HG03060 (cell line): Measurements from ENCODE around the gene NRF1.
"Not testable (repeated sequence)": the region's sequence is repeated elsewhere in the genome, so short reads cannot be mapped to it uniquely, and the experiment has no call there.

Experiments
- ATAC-seq: cut with Tn5 transposase; IDR thresholded peaks from one replicate; pipeline ENCODE4 v1.9.1; 2021; ENCODE audit warnings: low read depth, moderate number of reproducible peaks; ENCODE audit not compliant: unreplicated experiment

The NRF1 gene

DNA sequence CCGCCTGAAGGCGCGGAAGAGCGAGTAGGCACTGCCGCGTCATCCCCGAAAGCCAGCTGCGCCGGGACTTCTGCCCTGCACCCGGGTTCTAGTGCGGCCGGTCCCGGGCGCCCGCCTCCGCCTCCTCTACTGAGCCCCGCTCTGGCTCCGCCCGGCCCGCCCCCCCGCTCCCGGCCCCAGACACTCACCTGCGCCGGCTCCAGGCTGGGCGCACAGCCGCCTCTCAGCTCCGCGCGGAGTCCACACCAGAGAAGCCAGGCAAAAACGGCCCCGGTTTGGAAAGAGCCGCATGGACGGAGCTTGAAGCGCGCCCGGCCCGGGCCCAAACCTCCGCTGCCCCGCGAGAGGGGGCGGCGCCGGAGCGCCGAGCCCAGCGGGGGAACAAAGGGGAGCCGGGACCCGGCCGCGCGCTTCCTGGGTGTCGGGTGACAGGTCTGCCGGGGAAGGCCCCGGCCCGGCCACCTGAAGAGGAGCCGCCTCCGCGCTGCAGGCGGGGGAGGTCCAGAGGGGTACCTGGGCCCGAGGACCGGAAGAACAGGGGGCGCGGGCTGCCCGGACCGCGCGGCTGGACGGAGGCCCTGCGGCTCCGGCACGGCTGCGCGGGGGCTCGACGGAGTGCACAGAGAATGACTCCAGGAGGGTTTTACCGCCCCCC is 168.2 kb downstream of the NRF1 start:
- ATAC-seq = no peak

DNA sequence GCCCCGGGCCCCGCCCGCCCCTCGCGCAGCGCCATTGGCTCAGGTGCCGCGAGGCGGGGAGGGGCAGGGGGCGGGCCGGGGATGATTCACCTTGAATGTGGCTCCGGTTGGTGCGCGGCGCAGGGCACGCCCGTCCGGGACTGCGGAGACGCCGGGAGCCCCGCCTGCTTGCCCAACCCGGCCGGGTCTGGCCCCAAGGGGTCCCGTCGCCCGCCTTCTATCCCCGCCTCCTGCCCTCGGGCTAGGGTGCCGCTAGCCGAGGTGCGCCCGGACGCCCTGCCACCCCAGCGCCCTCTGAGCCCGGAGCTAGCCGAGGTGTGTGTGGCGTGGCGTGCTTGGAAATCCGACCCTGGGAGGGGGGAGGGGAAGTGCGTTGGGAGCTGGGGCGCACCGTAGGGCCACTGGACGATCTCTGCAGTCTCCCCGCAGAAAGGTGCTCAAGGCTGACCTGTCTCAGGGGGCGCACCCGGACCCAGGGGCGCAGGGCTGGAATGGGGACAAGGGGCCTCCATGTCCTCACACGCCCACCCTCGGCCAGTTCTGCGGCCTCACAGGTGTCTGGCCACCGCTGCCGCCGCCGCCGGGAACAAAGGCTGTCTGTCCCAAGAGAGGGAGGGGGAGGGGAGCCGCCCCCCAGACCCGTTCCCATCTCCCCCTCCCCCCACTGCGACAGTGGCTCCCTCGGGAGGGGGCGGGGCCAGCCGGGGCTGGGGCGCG is 168.9 kb downstream of the NRF1 start:
- no peak for ATAC-seq

DNA sequence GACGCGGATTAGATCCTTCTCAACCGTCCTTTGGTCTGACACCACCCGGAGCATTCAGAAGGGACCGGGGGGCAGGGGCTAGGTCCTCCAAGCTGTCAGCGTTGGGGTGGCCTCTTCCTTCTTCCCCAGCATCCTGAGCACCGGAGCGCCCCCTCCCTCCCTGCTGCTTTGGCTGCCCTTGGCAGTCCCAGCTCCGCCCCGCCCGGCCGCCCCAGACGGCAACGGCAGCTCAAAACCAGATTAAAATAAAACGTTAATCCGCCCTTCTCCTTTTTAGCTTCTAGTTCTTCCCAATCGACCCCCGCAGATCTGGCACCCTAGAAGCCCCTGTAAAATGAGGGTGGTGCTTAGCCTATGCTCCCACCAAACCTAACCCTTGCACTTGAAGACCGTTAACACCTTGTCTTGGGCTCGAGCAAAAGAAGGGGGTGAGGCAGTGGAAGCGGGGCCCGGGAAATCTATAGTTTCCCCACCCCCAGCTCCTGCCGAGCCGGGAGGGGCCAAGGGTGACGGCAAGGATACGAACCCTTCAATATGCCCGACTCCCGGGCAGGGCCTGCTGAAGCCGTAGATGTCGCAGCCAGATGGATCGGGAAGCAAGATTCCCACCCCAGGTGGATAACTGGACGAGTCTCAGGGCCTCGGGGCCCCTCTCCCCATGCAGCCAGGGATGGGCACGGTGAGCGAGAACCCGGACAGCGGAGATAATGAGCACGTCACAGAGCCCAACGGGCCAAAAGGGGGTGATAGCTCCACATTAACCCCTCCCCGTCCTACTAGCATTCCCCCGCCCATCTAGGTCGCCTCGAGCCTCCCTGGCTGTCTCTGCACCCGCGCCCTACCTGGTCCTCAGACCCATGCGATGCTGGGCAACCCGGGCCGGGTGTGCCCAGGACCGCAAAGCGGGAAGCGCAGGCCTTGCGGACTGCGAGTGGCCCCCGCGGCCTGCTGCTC is 169.7 kb downstream of the NRF1 start:
- ATAC-seq = no peak

DNA sequence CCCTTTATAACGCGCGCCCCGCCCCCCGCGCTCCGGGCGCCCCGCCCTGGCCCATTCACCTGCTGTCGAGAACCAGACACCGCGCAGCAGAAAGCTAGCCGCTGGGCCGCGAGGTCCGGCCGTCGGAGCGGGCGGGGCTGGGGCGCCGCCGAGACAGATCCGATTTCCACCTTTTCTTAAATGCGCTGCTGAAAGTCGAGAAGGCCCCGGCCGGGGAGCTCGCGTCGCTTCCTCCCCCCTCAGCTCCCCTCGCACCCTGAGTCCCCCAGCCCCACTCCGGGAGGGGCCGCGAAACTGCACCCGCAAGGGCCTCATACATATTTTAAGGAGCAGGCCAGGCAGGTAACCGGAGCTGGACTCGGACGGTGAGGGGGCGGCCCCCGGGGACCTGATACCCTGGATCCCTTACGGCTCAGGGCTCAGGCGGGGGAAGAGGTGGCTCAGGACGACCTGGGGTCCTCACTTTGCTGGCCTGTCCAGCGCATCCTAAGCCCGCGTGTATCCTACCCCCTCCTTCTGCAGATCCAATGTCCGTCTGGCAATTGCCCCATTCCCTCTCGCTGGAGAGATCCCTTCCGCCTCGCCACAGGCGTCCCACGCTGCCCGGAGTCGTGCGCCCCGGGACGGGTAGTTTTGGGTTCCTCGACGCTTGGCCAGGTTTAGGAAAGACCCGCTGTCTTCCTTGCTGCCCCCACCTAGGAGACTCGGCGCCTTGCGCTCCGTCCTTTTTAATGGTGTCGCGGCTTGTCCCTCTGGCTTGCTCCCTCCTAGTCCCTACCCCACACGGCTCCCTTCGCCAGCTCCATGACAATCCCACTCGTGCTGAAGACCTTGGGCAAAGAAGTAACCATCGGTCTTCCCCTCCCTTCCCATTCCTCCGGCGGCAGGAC is 170.7 kb downstream of the NRF1 start:
- no peak for ATAC-seq

DNA sequence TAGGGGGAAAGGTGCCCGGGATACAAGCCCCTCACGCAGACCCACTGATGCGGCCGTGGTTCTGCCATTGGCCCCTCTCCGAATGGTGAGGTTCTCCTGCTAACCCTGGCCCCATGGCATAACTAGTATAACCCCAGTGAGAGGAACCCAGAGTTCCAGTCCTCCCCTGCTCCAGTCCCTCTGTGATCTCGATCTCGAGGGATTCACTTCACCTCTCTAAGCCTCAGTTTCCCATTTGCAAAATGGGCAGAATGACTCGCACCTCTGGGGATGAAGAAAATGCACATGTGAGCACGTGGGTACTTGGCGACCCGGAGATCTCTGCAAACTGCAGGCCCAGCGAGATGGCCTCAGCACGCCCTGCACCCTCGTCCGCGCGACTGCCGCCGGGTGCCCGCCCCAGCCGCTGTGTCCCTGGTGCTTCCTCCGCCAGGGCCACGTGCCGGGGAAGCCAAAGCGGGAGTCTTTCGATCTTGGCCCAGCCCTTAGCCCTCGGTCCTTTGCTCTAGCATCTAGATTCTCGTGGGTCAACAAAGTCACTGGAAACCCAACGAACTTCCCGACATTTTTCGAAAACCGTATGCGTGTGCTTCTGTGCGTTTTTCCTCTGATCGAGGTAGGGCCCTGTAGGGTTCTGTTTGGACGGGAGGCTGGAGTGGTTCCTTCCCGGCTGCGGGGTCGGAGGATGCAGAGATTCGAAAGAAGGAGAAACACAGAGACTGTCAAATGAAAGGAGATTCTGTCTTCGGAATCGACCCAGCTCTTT is 171.5 kb downstream of the NRF1 start:
- ATAC-seq = no peak

DNA sequence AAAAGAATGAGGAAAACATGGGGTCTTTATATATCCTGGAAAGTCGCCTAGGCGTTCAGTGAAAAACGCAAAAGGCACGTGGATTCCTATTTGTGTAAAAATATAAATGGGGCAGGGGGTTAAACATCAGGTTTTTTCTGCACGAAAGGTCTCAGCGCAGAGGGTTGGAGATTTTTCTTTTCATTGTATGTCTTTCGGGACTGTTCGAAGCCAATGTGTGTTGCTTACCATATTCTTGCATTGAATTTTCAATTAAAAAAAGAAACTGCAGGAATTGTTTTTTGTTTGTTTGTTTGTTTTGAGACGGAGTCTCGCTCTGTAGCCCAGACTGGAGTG is 172.0 kb downstream of the NRF1 start:
- ATAC-seq = no peak

DNA sequence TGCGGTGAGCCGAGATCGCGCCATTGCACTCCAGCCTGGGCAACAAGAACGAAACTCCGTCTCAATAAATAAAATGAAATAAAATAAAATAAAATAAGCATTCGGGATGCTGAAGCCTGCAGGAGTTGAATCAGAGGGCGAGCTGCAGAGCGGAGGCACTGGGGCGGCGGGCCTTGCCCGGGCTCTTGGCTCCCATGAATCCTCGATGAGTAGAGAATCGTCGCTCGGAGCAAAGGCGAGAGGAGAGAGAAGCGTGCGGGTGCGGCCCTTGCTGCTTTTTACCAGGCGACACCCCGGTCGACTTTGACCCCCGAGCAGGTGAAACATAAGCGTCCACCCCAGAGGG is 172.9 kb downstream of the NRF1 start:
- ATAC-seq = no peak

DNA sequence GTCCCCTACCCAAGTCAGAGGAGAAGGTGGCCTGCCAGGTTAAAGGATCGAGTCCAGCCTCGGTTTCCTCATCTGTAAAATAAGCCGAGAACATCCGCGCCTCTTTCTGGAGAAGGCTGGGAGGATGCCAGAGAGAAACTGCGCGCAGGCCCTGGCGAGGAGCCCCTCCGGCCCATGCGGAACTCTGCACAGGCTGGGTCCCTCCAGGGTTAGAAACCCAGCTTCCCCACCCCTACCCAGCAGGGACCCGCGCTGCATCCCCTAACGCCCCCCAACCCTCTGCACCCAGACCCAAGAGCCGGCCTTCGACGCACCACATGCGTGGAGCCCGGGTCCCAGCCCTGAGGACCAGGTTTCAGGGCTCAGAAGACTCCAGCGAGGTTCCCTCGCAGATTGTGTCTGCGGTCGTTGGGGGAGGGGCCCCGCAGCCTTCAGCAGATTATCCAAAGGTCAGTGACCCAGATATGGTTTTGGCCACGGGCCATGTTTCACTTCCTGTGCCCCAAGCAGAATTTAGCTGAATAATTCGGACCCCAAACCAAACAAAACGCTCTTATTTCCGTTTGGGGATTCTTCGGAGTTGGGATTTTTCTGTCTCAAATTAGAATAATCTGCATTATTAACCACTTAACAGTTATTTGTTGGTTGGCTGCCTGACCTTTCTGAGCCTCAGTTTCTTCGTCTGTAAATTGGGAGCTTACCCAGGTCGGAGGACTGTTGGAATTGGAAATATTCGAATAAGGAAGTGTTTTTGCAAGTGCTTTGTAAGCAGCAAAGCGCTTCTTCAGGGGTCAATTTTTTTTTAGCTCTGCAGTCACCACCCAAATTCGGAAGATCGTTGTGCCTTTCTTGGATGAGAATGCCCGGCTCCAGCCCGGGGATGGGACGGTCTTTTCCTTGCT is 173.5 kb downstream of the NRF1 start:
- ATAC-seq = no peak

DNA sequence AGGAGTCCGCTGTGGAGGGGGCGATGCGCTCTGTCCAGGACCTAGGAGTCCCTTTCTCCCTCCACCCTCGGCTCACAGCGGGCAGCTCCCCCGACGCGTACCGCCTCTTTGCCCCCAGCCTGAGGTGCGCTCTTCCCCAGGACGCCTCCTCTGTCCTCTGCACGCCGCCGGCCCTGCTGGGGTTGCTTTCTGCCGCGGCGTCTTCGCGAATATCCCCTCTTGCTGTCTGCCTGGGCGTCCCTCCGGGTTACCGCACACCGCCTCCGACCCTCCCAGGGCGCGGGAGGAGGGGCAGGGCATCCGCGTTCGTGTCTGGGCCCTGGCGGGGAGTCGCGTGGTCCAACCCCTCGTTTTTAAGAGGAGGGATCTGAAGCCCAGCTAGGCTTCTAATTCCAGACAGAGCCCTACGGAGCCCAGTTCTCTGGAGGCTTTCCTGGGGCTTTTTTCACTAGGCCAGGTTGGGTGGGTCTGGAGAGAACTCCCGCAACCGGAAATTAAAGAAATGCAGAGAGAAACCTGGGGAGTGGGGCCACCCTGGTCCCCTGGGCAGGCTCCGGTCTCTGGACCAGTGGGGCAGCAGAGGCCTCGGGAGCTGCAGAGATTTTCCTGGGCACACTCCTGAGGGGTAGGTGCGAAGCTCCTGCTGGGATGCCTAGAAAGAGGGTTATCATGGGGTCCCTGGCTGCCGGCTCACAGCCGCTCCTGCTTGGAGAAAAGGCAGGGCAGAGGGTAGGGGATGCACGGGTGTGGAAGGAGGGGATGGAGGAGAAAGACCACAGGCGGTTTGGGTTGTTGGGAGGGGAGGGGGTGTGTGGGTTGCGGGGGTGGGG is 174.4 kb downstream of the NRF1 start:
- ATAC-seq = no peak

DNA sequence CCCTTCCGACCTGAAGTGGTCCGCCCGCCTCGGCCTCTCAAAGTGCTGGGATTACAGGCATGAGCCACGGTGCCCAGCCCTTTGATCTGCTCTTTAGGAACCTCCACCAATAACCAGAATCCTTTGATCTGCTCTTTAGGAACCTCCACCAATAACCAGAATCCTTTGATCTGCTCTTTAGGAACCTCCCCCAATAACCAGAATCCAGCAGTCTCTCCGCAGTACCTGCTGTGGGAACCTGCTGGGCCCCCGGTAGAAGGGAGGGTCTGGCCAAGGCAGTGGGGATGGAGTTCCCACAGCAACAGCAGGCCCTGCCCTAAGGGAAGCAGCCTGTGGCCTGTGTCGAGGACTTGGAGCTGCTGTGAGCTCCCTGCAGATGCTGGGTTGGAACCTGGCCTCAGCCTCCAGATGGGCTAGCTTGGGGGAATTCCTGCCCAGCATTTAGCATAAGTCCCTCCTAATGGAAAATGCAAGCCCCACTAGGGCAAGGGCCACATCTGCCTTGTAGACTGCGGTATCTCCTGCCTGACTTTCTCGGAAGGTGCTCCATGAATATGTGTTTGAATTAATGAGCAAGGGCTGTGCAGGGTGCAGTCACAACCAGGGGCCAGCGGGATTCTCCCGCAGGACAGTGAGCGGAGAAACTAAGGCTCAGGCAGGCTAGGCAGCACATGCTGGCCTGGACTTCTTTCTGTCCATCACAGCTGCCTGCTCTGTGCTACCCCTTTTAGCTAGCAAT is 175.5 kb downstream of the NRF1 start:
- no peak for ATAC-seq

DNA sequence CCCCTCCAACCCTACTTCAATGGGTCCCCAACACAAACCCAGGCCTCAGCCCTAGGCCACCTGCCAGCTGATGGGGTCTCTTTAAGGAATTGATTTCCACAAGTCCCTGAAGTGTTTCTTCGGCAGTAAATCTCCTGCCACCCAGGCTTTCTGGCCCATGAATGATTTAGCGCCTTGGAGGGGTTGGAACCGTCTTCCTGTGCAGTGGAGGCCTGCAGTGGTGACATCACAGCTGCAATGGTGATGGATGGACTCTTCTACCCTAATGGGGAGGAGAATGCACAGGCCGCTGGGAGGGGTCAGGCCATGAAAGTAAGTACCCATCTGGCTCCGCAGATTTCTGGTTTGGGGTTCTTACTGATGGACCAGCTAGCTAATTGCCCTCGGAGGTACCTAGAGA is 177.5 kb downstream of the NRF1 start:
- ATAC-seq = no peak

DNA sequence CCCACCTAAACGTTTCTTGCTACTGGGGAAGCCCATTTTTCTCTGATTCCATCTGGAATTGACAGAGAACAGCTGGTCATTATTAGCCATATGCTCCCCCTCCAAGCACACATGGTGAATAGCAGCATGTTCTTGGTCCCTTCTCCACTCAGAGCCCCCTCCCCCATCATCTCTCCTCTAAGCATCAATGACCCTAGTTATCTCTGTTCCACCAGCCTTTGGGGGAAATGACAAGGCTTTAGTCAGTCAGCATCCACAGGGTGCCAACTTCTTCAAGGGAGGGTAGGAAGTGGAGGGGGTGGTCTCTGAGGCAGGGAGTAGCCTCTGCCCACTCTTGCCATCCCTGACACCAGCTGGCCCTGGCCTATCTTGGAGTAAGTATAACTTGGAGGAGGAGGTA is 178.1 kb downstream of the NRF1 start:
- ATAC-seq = no peak

DNA sequence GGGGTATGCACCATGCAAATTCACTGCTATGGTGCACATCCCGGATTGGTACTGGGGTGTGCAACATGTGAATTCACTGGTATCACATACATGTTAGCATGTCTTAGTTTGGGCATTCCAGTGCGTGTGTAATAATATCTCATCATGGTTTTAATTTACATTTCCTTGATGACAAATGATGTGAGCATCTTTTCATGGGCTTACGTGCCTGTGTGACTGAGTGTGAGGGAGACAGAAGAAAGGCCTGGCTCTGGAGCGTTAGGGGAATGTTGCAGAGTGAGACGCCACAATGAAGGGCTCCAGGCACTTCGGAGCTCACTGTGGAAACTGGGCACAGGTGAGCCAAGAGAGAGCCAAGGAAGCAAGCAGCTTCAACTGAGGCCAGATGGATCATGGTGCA is 178.6 kb downstream of the NRF1 start:
- no peak for ATAC-seq

DNA sequence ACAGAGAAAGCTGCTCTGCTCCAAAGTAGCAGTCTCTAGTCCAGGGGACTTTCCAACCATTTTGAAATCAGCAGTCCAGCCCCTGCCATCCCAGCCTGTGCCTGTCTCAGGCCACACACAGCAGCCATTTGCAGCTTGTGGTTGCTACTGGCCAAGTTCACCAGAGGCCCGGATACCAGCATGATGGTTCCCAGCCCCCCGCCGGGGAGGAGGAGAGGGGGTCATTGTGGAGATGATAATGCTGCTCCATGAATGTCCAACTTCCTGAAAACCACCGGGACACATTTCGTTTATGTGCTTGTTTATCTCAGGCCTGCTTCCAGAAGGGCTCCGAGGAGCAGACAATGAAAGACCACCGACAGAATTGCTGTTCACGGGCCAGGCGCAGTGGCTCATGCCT is 181.2 kb downstream of the NRF1 start:
- no peak for ATAC-seq

DNA sequence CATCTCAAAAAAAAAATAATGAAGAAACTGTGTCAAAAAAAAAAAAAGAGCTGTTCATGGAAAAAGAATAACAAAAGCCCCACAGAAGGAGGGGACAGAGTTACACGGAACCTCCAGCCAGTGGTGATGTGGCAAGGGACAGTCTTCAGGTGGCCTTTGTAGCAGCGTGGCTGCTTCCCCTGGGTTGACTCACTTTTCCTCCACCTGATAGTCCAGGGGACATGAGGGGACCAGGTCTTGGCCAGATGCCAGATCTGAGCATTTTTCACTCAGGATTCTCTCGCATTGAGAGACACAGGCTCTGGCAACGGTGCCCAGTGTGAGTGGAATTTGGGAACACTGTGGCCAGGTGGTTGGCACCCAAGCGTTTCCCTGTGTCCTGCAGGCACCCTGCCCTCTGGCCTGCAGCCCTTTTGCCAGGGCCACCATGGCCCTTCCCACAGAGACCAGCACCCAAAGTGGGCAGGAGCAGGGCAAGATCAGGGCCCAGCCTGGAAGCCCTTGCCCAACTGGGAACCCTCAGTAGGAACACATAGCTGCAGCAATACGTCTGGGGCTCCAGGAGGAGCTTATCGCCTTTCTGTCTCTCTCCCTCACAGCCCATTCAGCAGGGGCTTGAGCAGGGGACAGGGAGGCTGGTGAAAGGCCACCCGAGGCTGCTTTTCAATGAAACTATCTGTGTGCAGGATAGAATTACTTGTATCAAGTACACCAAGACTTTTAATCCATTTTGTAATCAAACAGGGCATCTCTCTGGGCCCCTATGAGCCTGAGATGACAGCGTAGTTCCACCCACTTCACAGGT is 182.2 kb downstream of the NRF1 start:
- ATAC-seq = no peak

DNA sequence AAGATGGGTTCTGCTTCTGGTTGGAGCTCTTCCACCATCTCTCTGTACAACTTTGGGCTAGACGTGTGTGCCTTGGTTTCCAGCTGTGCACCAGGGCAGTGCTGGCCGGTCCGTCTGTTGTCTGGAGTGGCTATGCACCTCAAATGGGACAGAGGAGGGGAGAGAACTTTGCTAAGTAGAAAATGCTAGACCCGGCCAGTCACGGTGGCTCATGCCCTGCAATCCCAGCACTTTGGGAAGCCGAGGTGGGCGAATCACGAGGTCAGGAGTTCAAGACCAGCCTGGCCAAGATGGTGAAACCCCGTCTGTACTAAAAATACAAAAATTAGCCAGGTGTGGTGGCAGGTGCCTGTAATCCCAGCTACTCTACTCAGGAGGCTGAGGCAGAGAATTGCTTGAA is 182.9 kb downstream of the NRF1 start:
- ATAC-seq = not testable (repeated sequence)
